ENCODE results near the gene ANKHD1. TPM values are rescaled to one million over a fixed set of nuclear protein-coding genes. Genes with fewer than 3 reads are reported as not detected.

ANKHD1 gene
- polyA plus RNA-seq, 1 of the 3 experiments (the other 2 are of a cell fraction), result 26.7 TPM

- Histone ChIP-seq H3K9me3 (no peaks in the 10 kb centered on the region), H4K20me1 (ENCODE audit: insufficient read depth) (no peaks in the 10 kb centered on the region), H2AFZ (ENCODE audit: low read depth) (no peak overlapping the region), H3K36me3 (replicated peaks in 1 of 2; ENCODE audit: control insufficient read depth in 1 of 2, insufficient read depth in 2 of 2, low read length in 1 of 2) (peaks cover 8 to 25% of the 10 kb centered on the region in 2 experiments), H3K4me3 (ENCODE audit: low read depth in 2 of 2, low read length in 1 of 2) (no peak overlapping the region), H3K4me2 (no peak overlapping the region), H3K4me1 (ENCODE audit: control insufficient read depth in 1 of 2, insufficient read depth in 2 of 2, low read depth in 1 of 2, low read length in 1 of 2) (peaks cover 3 to 19% of the 10 kb centered on the region in 2 experiments; a peak in 1 of 4 replicates), H3K27ac (ENCODE audit: low read depth in 2 of 2, low read length in 1 of 2) (no peak overlapping the region), H3F3A (replicated peaks; ENCODE audit: insufficient read depth) (peaks cover 5% of the 10 kb centered on the region), H3K79me2 (ENCODE audit: insufficient read depth) (peaks cover 28% of the 10 kb centered on the region), H3K9ac (no peak overlapping the region), H3K9me2 (no peaks in the 10 kb centered on the region), H3K27me3 (ENCODE audit: insufficient read depth) (no peaks in the 10 kb centered on the region)
- DNase-seq, result no peak
- WGBS (ENCODE audit: low lambda C conversion rate), result 90% methylated on average over 18 of the region's 22 CpGs
- ChIA-PET POLR2A (interaction anchor here (1.4 kb wide), 1 partner anchor 9 kb away, joined by 4 read pairs; no protein-coding TSS in a partner anchor), CTCF (interaction anchor here (0.6 to 0.8 kb wide), 2 partner anchors 31 to 328 kb away, joined by 3 read pairs; no protein-coding TSS in a partner anchor)
- TF ChIP-seq, protein P1, sequence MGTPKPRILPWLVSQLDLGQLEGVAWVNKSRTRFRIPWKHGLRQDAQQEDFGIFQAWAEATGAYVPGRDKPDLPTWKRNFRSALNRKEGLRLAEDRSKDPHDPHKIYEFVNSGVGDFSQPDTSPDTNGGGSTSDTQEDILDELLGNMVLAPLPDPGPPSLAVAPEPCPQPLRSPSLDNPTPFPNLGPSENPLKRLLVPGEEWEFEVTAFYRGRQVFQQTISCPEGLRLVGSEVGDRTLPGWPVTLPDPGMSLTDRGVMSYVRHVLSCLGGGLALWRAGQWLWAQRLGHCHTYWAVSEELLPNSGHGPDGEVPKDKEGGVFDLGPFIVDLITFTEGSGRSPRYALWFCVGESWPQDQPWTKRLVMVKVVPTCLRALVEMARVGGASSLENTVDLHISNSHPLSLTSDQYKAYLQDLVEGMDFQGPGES (IDR thresholded peaks at IDR 0.05; ENCODE audit: low read depth, low read length), result no peak
- TF ChIP-seq MXI1 (IDR thresholded peaks at IDR 0.05; ENCODE audit: low read depth, low read length) (no peak), MEF2A (IDR thresholded peaks at IDR 0.05; ENCODE audit: borderline replicate concordance, low read depth) (no peak), TCF12 (IDR thresholded peaks at IDR 0.05) (no peak), ELF1 (IDR thresholded peaks at IDR 0.05) (no peak), NRF1 (IDR thresholded peaks at IDR 0.05; ENCODE audit: low read depth, low read length) (no peak), FOXJ3 (CRISPR knock-in tag; IDR thresholded peaks at IDR 0.05) (no peak), RXRA (IDR thresholded peaks at IDR 0.05; ENCODE audit: borderline replicate concordance, low read depth) (no peak)
- TF ChIP-seq, protein P2, sequence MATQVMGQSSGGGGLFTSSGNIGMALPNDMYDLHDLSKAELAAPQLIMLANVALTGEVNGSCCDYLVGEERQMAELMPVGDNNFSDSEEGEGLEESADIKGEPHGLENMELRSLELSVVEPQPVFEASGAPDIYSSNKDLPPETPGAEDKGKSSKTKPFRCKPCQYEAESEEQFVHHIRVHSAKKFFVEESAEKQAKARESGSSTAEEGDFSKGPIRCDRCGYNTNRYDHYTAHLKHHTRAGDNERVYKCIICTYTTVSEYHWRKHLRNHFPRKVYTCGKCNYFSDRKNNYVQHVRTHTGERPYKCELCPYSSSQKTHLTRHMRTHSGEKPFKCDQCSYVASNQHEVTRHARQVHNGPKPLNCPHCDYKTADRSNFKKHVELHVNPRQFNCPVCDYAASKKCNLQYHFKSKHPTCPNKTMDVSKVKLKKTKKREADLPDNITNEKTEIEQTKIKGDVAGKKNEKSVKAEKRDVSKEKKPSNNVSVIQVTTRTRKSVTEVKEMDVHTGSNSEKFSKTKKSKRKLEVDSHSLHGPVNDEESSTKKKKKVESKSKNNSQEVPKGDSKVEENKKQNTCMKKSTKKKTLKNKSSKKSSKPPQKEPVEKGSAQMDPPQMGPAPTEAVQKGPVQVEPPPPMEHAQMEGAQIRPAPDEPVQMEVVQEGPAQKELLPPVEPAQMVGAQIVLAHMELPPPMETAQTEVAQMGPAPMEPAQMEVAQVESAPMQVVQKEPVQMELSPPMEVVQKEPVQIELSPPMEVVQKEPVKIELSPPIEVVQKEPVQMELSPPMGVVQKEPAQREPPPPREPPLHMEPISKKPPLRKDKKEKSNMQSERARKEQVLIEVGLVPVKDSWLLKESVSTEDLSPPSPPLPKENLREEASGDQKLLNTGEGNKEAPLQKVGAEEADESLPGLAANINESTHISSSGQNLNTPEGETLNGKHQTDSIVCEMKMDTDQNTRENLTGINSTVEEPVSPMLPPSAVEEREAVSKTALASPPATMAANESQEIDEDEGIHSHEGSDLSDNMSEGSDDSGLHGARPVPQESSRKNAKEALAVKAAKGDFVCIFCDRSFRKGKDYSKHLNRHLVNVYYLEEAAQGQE (IDR thresholded peaks at IDR 0.05; ENCODE audit: low read depth, low read length), result no peak
- TF ChIP-seq, protein P3, sequence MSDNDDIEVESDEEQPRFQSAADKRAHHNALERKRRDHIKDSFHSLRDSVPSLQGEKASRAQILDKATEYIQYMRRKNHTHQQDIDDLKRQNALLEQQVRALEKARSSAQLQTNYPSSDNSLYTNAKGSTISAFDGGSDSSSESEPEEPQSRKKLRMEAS (IDR thresholded peaks at IDR 0.05; ENCODE audit: low read depth), result no peak
Observed at GRCh38 chr5:140567136-140567818, 165.6 kb downstream of the ANKHD1 start.

- no peak for DNase-seq
- H3K27ac ChIP-seq (ENCODE audit: low read depth in 2 of 2, low read length in 1 of 2), result no peak overlapping the region
- H3K4me2 ChIP-seq, result no peak overlapping the region
- H2AFZ ChIP-seq (ENCODE audit: low read depth), result no peak overlapping the region
- ChIA-PET POLR2A (no interaction called here), CTCF (no interaction called here)
- peaks cover 28% of the 10 kb centered on the region for H3K79me2 ChIP-seq (ENCODE audit: insufficient read depth)
- no peak overlapping the region for H3K4me3 ChIP-seq (ENCODE audit: low read depth in 2 of 2, low read length in 1 of 2)
- WGBS (ENCODE audit: low lambda C conversion rate), result 96% methylated on average over 3 of the region's 13 CpGs
- no peak overlapping the region for H3K9ac ChIP-seq
- H3K36me3 ChIP-seq (replicated peaks in 1 of 2; ENCODE audit: control insufficient read depth in 1 of 2, insufficient read depth in 2 of 2, low read length in 1 of 2), result peaks cover 8 to 25% of the 10 kb centered on the region in 2 experiments
- TF ChIP-seq RXRA (IDR thresholded peaks at IDR 0.05; ENCODE audit: borderline replicate concordance, low read depth) (no peak), NRF1 (IDR thresholded peaks at IDR 0.05; ENCODE audit: low read depth, low read length) (no peak), USF1 (IDR thresholded peaks at IDR 0.05; ENCODE audit: borderline replicate concordance, low read depth) (no peak), USF2 (IDR thresholded peaks at IDR 0.05; ENCODE audit: borderline replicate concordance, low read depth, low read length) (no peak), FOXJ3 (CRISPR knock-in tag; IDR thresholded peaks at IDR 0.05) (no peak)
- H3K4me1 ChIP-seq (ENCODE audit: control insufficient read depth in 1 of 2, insufficient read depth in 2 of 2, low read depth in 1 of 2, low read length in 1 of 2), result peaks cover 3 to 15% of the 10 kb centered on the region in 2 experiments; a peak in 1 of 4 replicates
- H3K27me3 ChIP-seq (ENCODE audit: insufficient read depth), result no peaks in the 10 kb centered on the region
- no peaks in the 10 kb centered on the region for H3K9me2 ChIP-seq
- H3K9me3 ChIP-seq, result no peaks in the 10 kb centered on the region
- H3F3A ChIP-seq (replicated peaks; ENCODE audit: insufficient read depth), result peaks cover 5% of the 10 kb centered on the region
- H4K20me1 ChIP-seq (ENCODE audit: insufficient read depth), result no peaks in the 10 kb centered on the region
Observed at GRCh38 chr5:140567871-140568270, 166.2 kb downstream of the ANKHD1 start.

Measured in SK-N-SH (cell line).